HG03095 (cell line): Measurements from ENCODE around the gene C10orf67.
"Not testable (repeated sequence)": the region's sequence is repeated elsewhere in the genome, so short reads cannot be mapped to it uniquely, and the experiment has no call there.

Experiments used
- ATAC-seq: cut with Tn5 transposase; IDR thresholded peaks from one replicate; pipeline ENCODE4 v1.9.1; 2021; ENCODE audit warnings: moderate library complexity; ENCODE audit not compliant: unreplicated experiment

C10orf67 gene

GRCh38 chr10:23280419-23281043, 64.1 kb downstream of the C10orf67 start:
- ATAC-seq, result no peak

- ATAC-seq, result no peak
Measured at GRCh38 chr10:23275355-23275754, 69.2 kb downstream of the C10orf67 start.

- not testable (repeated sequence) for ATAC-seq
Measured at GRCh38 chr10:23274179-23274578, 70.4 kb downstream of the C10orf67 start.

- no peak for ATAC-seq
Measured at GRCh38 chr10:23270531-23270930, 74.1 kb downstream of the C10orf67 start.

- ATAC-seq, result no peak
Measured at GRCh38 chr10:23263441-23264164, 81.0 kb downstream of the C10orf67 start.

GRCh38 chr10:23262928-23263327, 81.7 kb downstream of the C10orf67 start:
- ATAC-seq, result no peak

- no peak for ATAC-seq
Measured at GRCh38 chr10:23258516-23258915, 86.1 kb downstream of the C10orf67 start.

- ATAC-seq, result no peak
Measured at GRCh38 chr10:23253780-23254179, 90.8 kb downstream of the C10orf67 start.

- not testable (repeated sequence) for ATAC-seq
Measured at GRCh38 chr10:23252859-23253258, 91.7 kb downstream of the C10orf67 start.

- ATAC-seq, result not testable (repeated sequence)
Measured at GRCh38 chr10:23241779-23242178, 102.8 kb downstream of the C10orf67 start.

GRCh38 chr10:23238015-23238414, 106.6 kb downstream of the C10orf67 start:
- ATAC-seq, result no peak

GRCh38 chr10:23230582-23230981, 114.0 kb downstream of the C10orf67 start:
- ATAC-seq, result no peak

- ATAC-seq, result no peak
Measured at GRCh38 chr10:23217471-23217870, 127.1 kb downstream of the C10orf67 start.

GRCh38 chr10:23205972-23206642, 138.5 kb downstream of the C10orf67 start:
- no peak for ATAC-seq

GRCh38 chr10:23204773-23205172, 139.8 kb downstream of the C10orf67 start:
- no peak for ATAC-seq

GRCh38 chr10:23203369-23204325, 140.9 kb downstream of the C10orf67 start:
- ATAC-seq, result no peak

GRCh38 chr10:23202779-23203178, 141.8 kb downstream of the C10orf67 start:
- no peak for ATAC-seq

- no peak for ATAC-seq
Measured at GRCh38 chr10:23201837-23202236, 142.8 kb downstream of the C10orf67 start.

GRCh38 chr10:23200997-23201652, 143.5 kb downstream of the C10orf67 start:
- no peak for ATAC-seq

- ATAC-seq, result no peak
Measured at GRCh38 chr10:23200586-23200985, 144.0 kb downstream of the C10orf67 start.
